HCT116 (cell line): ENCODE results near the gene PRG2. TPM values are rescaled to one million over a fixed set of nuclear protein-coding genes. Genes with fewer than 3 reads are reported as not detected.

ENCODE experiments used
- ATAC-seq: fragments of 200-7000 bp; cut with Tn5 transposase; 2 replicates; pipeline ENCODE4 v1.9.1; 2020; ENCODE audit warnings: mild to moderate bottlenecking, moderate library complexity
- BruUV-seq: library from RNA; stranded (reverse); fragments of 400-500 nt; replicated peaks from 2 replicates; lab custom pipeline; 2021; lab: Mats Ljungman, UMichigan
- CTCF ChIA-PET: fragments of 300-600 bp; sonication (Branson Sonifier 250); formaldehyde crosslinking; loops from one replicate; lab custom pipeline; 2021; ENCODE audit warnings: antibody characterized with exemption; lab: Charles Lee
- POLR2A ChIA-PET: fragments of 300-600, 350-600 bp; sonication (Branson Sonifier 250); formaldehyde crosslinking; loops from one replicate; lab custom pipeline; 2021; ENCODE audit warnings: antibody characterized with exemption; lab: Charles Lee
- RAD21 ChIA-PET, 2 experiments: fragments of 300-600 bp; sonication (Branson Sonifier 250); formaldehyde crosslinking; loops; one replicate each; lab custom pipeline; 2023; ENCODE audit warnings: low total read pairs in 2 of 2; ENCODE audit not compliant: uncharacterized antibody in 2 of 2, unreplicated experiment in 2 of 2, low non-redundant PET in 1 of 2; lab: Charles Lee
- DNase-seq: peaks from one replicate; pipeline ENCODE4 v3.0.0-alpha.2; 2010; ENCODE audit warnings: low read depth, low spot score
- H2AFZ ChIP-seq: fragments of 200-600 bp; shearing (Covaris generic), sonication (generic); 2 replicates; pipeline ENCODE4 v1.6.1; 2017; ENCODE audit warnings: low read depth, mixed run types, mixed read lengths, antibody characterized with exemption, low read length; ENCODE audit not compliant: poor library complexity, severe bottlenecking
- H3K27ac ChIP-seq: 2 replicates; pipeline ENCODE4 v1.5.1; 2012; ENCODE audit warnings: low read depth, low read length
- H3K27me3 ChIP-seq: fragments of 200-600 bp; sonication (generic); 2 replicates; pipeline ENCODE4 v1.6.1; 2016; ENCODE audit warnings: mixed run types, low read length, mixed read lengths; ENCODE audit not compliant: insufficient read depth
- H3K36me3 ChIP-seq, 2 experiments: fragments of 200-500 bp in 1 of 2; fragments of 200-600 bp in 1 of 2; sonication (Bioruptor generic) in 1 of 2; sonication (generic) in 1 of 2; 2 replicates each; pipeline versions ENCODE4 v1.5.1 to v1.6.1; 2014 to 2016; ENCODE audit warnings: low read length in 2 of 2, inconsistent platforms in 1 of 2, mixed read lengths in 1 of 2, mixed run types in 1 of 2; ENCODE audit not compliant: insufficient read depth in 2 of 2, control insufficient read depth in 1 of 2
- H3K4me1 ChIP-seq, 2 experiments: fragments of 200-600 bp in 1 of 2; sonication (generic) in 1 of 2; 2 replicates each; pipeline versions ENCODE4 v1.5.1 to v1.6.1; 2012 to 2017; ENCODE audit warnings: low read length in 2 of 2, inconsistent platforms in 1 of 2, mild to moderate bottlenecking in 1 of 2, mixed read lengths in 1 of 2, mixed run types in 1 of 2, moderate library complexity in 1 of 2; ENCODE audit not compliant: insufficient read depth in 2 of 2, control insufficient read depth in 1 of 2
- H3K4me2 ChIP-seq: fragments of 200-600 bp; sonication (generic); 2 replicates; pipeline ENCODE4 v1.6.1; 2017; ENCODE audit warnings: mixed run types, low read length, mixed read lengths
- H3K4me3 ChIP-seq, 2 experiments: fragments of 200-600 bp in 1 of 2; sonication (generic) in 1 of 2; replicated peaks in 1 of 2; 2 replicates each; pipeline ENCODE4 v1.5.1; 2011 to 2016; ENCODE audit warnings: low read length in 2 of 2, control low read depth in 1 of 2, low read depth in 1 of 2, mild to moderate bottlenecking in 1 of 2, mixed read lengths in 1 of 2, mixed run types in 1 of 2
- H3K79me2 ChIP-seq: fragments of 200-600 bp; sonication (generic); 2 replicates; pipeline ENCODE4 v1.6.1; 2017; ENCODE audit warnings: mild to moderate bottlenecking, mixed run types, low read length, moderate library complexity, mixed read lengths; ENCODE audit not compliant: insufficient read depth
- H3K9ac ChIP-seq: fragments of 200-600 bp; sonication (generic); 2 replicates; pipeline ENCODE4 v1.6.1; 2016; ENCODE audit warnings: low read length, mixed read lengths
- H3K9me2 ChIP-seq: fragments of 200-600 bp; sonication (generic), shearing (Covaris generic); 2 replicates; pipeline ENCODE4 v1.6.1; 2017; ENCODE audit warnings: mixed run types, mild to moderate bottlenecking, moderate library complexity; ENCODE audit not compliant: insufficient read depth
- H3K9me3 ChIP-seq, 2 experiments: fragments of 200-500 bp in 1 of 2; fragments of 200-600 bp in 1 of 2; sonication (Bioruptor generic) in 1 of 2; sonication (generic) in 1 of 2; 2 replicates each; pipeline ENCODE4 v1.6.1; 2014 to 2017; ENCODE audit warnings: low read length in 2 of 2, mixed read lengths in 2 of 2, inconsistent platforms in 1 of 2, low read depth in 1 of 2, mild to moderate bottlenecking in 1 of 2, mixed run types in 1 of 2, moderate library complexity in 1 of 2; ENCODE audit not compliant: control insufficient read depth in 1 of 2, insufficient read depth in 1 of 2
- H4K20me1 ChIP-seq: fragments of 200-600 bp; sonication (generic), shearing (Covaris generic); 2 replicates; pipeline ENCODE4 v1.6.1; 2017; ENCODE audit warnings: mixed run types, mild to moderate bottlenecking, moderate library complexity; ENCODE audit not compliant: insufficient read depth
- CBX3 ChIP-seq: IDR thresholded peaks from 2 replicates; pipeline ENCODE4 v1.6.1; 2012; ENCODE audit warnings: low read depth
- EGR1 ChIP-seq: IDR thresholded peaks from 2 replicates; pipeline ENCODE4 v1.6.1; 2012; ENCODE audit warnings: low read depth
- EZH2phosphoT487 ChIP-seq: fragments of 200-600 bp; IDR thresholded peaks from 2 replicates; pipeline ENCODE4 v1.6.1; 2018; ENCODE audit warnings: antibody characterized with exemption, borderline replicate concordance
- FOSL1 ChIP-seq: IDR thresholded peaks from 2 replicates; pipeline ENCODE4 v1.6.1; 2012; ENCODE audit warnings: low read depth
- JUND ChIP-seq: IDR thresholded peaks from 2 replicates; pipeline ENCODE4 v1.6.1; 2012
- POLR2A ChIP-seq: IDR thresholded peaks from 2 replicates; pipeline ENCODE4 v1.7.0; 2011; ENCODE audit warnings: borderline replicate concordance; ENCODE audit not compliant: insufficient read depth, insufficient read length; ENCODE audit errors: extremely low read depth
- POLR2AphosphoS5 ChIP-seq: IDR thresholded peaks from 2 replicates; pipeline ENCODE4 v1.6.1; 2011; ENCODE audit warnings: mild to moderate bottlenecking, low read depth, low read length, moderate library complexity
- RAD21 ChIP-seq: IDR thresholded peaks from 2 replicates; pipeline ENCODE4 v1.6.1; 2012; ENCODE audit warnings: low read depth, mild to moderate bottlenecking
- SIN3A ChIP-seq: IDR thresholded peaks from 2 replicates; pipeline ENCODE4 v1.6.1; 2012; ENCODE audit warnings: low read depth
- SP1 ChIP-seq: IDR thresholded peaks from 2 replicates; pipeline ENCODE4 v1.6.1; 2012; ENCODE audit warnings: low read depth
- SRF ChIP-seq: IDR thresholded peaks from 2 replicates; pipeline ENCODE4 v1.6.1; 2012; ENCODE audit warnings: low read depth
- ZFX ChIP-seq: fragments of 450-650 bp; IDR thresholded peaks from 2 replicates; pipeline ENCODE4 v1.6.1; 2017
- ZNF274 ChIP-seq: fragments of 200-500 bp; sonication (Bioruptor generic); IDR thresholded peaks from 2 replicates; pipeline ENCODE4 v1.6.1; 2014; ENCODE audit warnings: mild to moderate bottlenecking, low read depth, low read length, inconsistent platforms
- intact Hi-C: fragments of 100-400 bp; cut with micrococcal nuclease; formaldehyde crosslinking; loops from 2 replicates; pipeline ENCODE4 v1.10.0; 2022
- total RNA-seq: library from RNA; stranded (reverse); gene quantifications from one replicate; pipeline ENCODE4 v1.2.1, GENCODE V29; 2021; ENCODE audit not compliant: unreplicated experiment
- TF ChIP-seq, protein P1 (sequence below): IDR thresholded peaks from 2 replicates; pipeline ENCODE4 v1.6.1; 2012
- TF ChIP-seq, protein P2 (sequence below), 3 experiments: fragments of 200-600 bp in 1 of 3; sonication (generic) in 1 of 3; IDR thresholded peaks in 2 of 3; conservative IDR thresholded peaks in 1 of 3; 2 replicates each; pipeline ENCODE4 v1.5.1; 2012 to 2017; ENCODE audit warnings: low read depth in 2 of 3, low read length in 2 of 3, antibody characterized with exemption in 1 of 3, borderline replicate concordance in 1 of 3, control low read depth in 1 of 3, mild to moderate bottlenecking in 1 of 3, mixed read lengths in 1 of 3, mixed run types in 1 of 3, moderate library complexity in 1 of 3; ENCODE audit not compliant: insufficient read depth in 1 of 3

The PRG2 gene
- total RNA-seq, 1 experiment from 2014 or later = 0.81 TPM

DNA sequence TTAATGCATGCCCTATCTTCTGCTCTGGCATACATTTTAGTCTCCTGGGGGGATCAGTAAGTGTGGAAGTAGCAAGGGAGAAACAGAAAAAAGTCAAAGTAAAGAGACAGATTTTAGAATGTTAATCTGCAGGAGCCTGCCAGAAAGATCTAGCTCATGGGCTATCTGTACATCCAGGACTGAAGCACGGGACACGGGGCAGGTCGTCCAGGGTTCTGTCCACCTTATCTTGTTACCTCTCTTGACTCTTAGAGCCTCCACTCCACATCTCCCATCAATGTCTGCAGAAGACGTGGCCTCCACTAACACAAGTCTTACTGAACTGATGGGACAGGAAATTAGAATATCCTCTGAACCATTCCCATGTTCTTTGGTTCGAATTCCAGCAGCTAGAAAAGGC lies 38.2 kb upstream of the PRG2 start:
- intact Hi-C loops = no loop called here
- peaks cover 8% of the 10 kb centered on the region; the same call in 1 of the 2 replicates for H3K79me2 ChIP-seq
- no peaks in the 10 kb centered on the region for H3K9me3 ChIP-seq
- H3K4me2 ChIP-seq = no peak overlapping the region
- no peak for DNase-seq
- RAD21 ChIA-PET = no interaction called here
- POLR2A ChIA-PET = no interaction called here
- H2AFZ ChIP-seq = no peak overlapping the region
- H3K36me3 ChIP-seq = no peaks in the 10 kb centered on the region; a peak in 1 of 4 replicates
- no peak overlapping the region for H3K27ac ChIP-seq
- no peak for ATAC-seq
- CTCF ChIA-PET = no interaction called here
- TF ChIP-seq SP1 (no peak), JUND (no peak), POLR2AphosphoS5 (no peak)
- TF ChIP-seq, protein P1, sequence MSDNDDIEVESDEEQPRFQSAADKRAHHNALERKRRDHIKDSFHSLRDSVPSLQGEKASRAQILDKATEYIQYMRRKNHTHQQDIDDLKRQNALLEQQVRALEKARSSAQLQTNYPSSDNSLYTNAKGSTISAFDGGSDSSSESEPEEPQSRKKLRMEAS = no peak
- no peaks in the 10 kb centered on the region for H4K20me1 ChIP-seq
- peaks cover 13% of the 10 kb centered on the region for H3K27me3 ChIP-seq
- no peak overlapping the region for H3K9ac ChIP-seq
- no TSS peak for BruUV-seq
- H3K9me2 ChIP-seq = no peaks in the 10 kb centered on the region
- H3K4me3 ChIP-seq = no peak overlapping the region
- peaks cover 9 to 21% of the 10 kb centered on the region in 2 experiments for H3K4me1 ChIP-seq

DNA sequence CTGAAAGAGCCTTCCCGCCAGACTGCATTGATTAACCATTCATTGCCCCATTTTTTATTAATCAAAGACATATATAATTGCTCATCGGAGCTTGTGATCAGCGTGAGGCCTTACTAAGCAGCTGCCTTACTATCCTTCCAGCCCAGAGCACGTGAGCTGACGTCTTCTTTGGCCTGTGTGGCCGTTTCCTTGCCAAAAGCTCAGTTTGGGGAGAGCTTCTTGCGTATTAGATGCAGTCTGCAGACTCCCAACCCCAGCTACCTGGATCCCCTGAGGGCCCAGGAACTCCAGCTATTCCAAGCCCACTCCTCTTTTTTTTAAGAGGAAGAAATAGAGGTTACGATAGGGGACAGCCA lies 37.3 kb upstream of the PRG2 start:
- BruUV-seq = no TSS peak
- Histone ChIP-seq H3K36me3 (no peaks in the 10 kb centered on the region; a peak in 1 of 4 replicates), H3K4me1 (peaks cover 9 to 21% of the 10 kb centered on the region in 2 experiments), H3K4me2 (peak overlapping the region; percentile 75)
- TF ChIP-seq, protein P1 = no peak
- no peak for TF ChIP-seq ZFX
- no peak for TF ChIP-seq CBX3
- TF ChIP-seq SP1 = no peak
- TF ChIP-seq POLR2A = no peak
- TF ChIP-seq RAD21 = no peak
- TF ChIP-seq EZH2phosphoT487 = no peak
- no peak for TF ChIP-seq SIN3A
- no peak for TF ChIP-seq SRF
- TF ChIP-seq EGR1 = no peak
- TF ChIP-seq JUND = no peak
- TF ChIP-seq, protein P2, sequence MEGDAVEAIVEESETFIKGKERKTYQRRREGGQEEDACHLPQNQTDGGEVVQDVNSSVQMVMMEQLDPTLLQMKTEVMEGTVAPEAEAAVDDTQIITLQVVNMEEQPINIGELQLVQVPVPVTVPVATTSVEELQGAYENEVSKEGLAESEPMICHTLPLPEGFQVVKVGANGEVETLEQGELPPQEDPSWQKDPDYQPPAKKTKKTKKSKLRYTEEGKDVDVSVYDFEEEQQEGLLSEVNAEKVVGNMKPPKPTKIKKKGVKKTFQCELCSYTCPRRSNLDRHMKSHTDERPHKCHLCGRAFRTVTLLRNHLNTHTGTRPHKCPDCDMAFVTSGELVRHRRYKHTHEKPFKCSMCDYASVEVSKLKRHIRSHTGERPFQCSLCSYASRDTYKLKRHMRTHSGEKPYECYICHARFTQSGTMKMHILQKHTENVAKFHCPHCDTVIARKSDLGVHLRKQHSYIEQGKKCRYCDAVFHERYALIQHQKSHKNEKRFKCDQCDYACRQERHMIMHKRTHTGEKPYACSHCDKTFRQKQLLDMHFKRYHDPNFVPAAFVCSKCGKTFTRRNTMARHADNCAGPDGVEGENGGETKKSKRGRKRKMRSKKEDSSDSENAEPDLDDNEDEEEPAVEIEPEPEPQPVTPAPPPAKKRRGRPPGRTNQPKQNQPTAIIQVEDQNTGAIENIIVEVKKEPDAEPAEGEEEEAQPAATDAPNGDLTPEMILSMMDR (IDR thresholded peaks at IDR 0.05 in 2 of 3, conservative IDR thresholded peaks at IDR 0.05 in 1 of 3; ENCODE audit: borderline replicate concordance in 1 of 3, insufficient read depth in 1 of 3, low read depth in 2 of 3, low read length in 2 of 3) = no peak
- no peak for TF ChIP-seq FOSL1
- TF ChIP-seq POLR2AphosphoS5 = no peak
- TF ChIP-seq ZNF274 = no peak
- TF ChIP-seq, all 23 proteins: peak for 0
- POLR2A ChIA-PET = no interaction called here
- Histone ChIP-seq H3K9ac (no peak overlapping the region), H3K27me3 (peaks cover 13% of the 10 kb centered on the region), H3K79me2 (peaks cover 8% of the 10 kb centered on the region; the same call in 1 of the 2 replicates), H3K9me2 (no peaks in the 10 kb centered on the region), H4K20me1 (no peaks in the 10 kb centered on the region), H2AFZ (no peak overlapping the region), H3K27ac (peak overlapping the region; percentile 39; the same call in 1 of the 2 replicates), H3K4me3 (peak overlapping the region in 1 of 2 experiments; percentile 57; a peak in 2 of 4 replicates), H3K9me3 (no peaks in the 10 kb centered on the region)
- RAD21 ChIA-PET = no interaction called here
- no peak for ATAC-seq
- CTCF ChIA-PET = interaction anchor here (1.0 kb wide), 1 partner anchor 78 kb away, joined by 3 read pairs; no protein-coding TSS in a partner anchor
- DNase-seq = no peak
- intact Hi-C loops = no loop called here
